Hepatocyte (in vitro differentiated cells): ENCODE data around the gene EPAS1. TPM values are rescaled to one million over a fixed set of nuclear protein-coding genes. Genes with fewer than 3 reads are reported as not detected.

Source experiments
- DNase-seq: peaks from one replicate; pipeline ENCODE4 v3.0.0-alpha.2; 2016; ENCODE audit warnings: low spot score
- H2AFZ ChIP-seq: fragments of 200-600 bp; sonication (generic); 2 replicates; pipeline ENCODE4 v1.6.0; 2016; ENCODE audit warnings: antibody characterized with exemption, mild to moderate bottlenecking
- H3K27ac ChIP-seq: fragments of 200-600 bp; sonication (generic); 2 replicates; pipeline ENCODE4 v1.5.1; 2016; ENCODE audit warnings: mild to moderate bottlenecking
- H3K27me3 ChIP-seq: fragments of 200-600 bp; sonication (generic); 2 replicates; pipeline ENCODE4 v1.6.1; 2016
- H3K36me3 ChIP-seq: fragments of 200-600 bp; sonication (generic); replicated peaks from 2 replicates; pipeline ENCODE4 v1.5.1; 2016; ENCODE audit warnings: low read depth; ENCODE audit not compliant: insufficient read depth
- H3K4me1 ChIP-seq: fragments of 200-600 bp; sonication (generic); 2 replicates; pipeline ENCODE4 v1.5.1; 2016; ENCODE audit warnings: mild to moderate bottlenecking, moderate library complexity; ENCODE audit not compliant: insufficient read depth
- H3K4me2 ChIP-seq: fragments of 200-600 bp; sonication (generic); 2 replicates; pipeline ENCODE4 v1.6.0; 2016
- H3K4me3 ChIP-seq: fragments of 200-600 bp; sonication (generic); 2 replicates; pipeline ENCODE4 v1.5.1; 2016; ENCODE audit warnings: mild to moderate bottlenecking
- H3K79me2 ChIP-seq: fragments of 200-600 bp; sonication (generic); 2 replicates; pipeline ENCODE4 v1.6.0; 2017; ENCODE audit warnings: mild to moderate bottlenecking
- H3K9me2 ChIP-seq: fragments of 200-600 bp; sonication (generic); replicated peaks from 2 replicates; pipeline ENCODE4 v1.6.0; 2017; ENCODE audit warnings: mild to moderate bottlenecking; ENCODE audit not compliant: insufficient read depth
- H3K9me3 ChIP-seq: fragments of 200-600 bp; sonication (generic); 2 replicates; pipeline ENCODE4 v1.5.1; 2016; ENCODE audit warnings: low read depth, mild to moderate bottlenecking
- H4K20me1 ChIP-seq: fragments of 200-600 bp; sonication (generic); 2 replicates; pipeline ENCODE4 v1.6.0; 2016; ENCODE audit warnings: mild to moderate bottlenecking; ENCODE audit not compliant: insufficient read depth, poor library complexity, severe bottlenecking
- EZH2 ChIP-seq: fragments of 200-600 bp; sonication (generic); IDR thresholded peaks from 2 replicates; pipeline ENCODE4 v1.6.1; 2016; ENCODE audit warnings: antibody characterized with exemption, mild to moderate bottlenecking, borderline replicate concordance
- EZH2phosphoT487 ChIP-seq: fragments of 200-600 bp; sonication (generic); IDR thresholded peaks from one replicate; pipeline ENCODE4 v1.6.1; 2018; ENCODE audit warnings: antibody characterized with exemption, mild to moderate bottlenecking, low read depth, moderate library complexity; ENCODE audit not compliant: unreplicated experiment, severe bottlenecking
- WGBS: methylation state at CpG from one replicate; pipeline ENCODE4 v1.1.6; 2016; ENCODE audit warnings: low lambda C conversion rate; ENCODE audit errors: missing lambda C conversion rate; 5-methylcytosine and 5-hydroxymethylcytosine counted together
- polyA plus RNA-seq: library from polyadenylated mRNA; unstranded; fragments of >200 nt; fragmentation: Nextera tagmentation; extraction: Ambion mirVana; gene quantifications from 2 replicates; pipeline ENCODE4 v1.2.1, GENCODE V29; 2016
- total RNA-seq: library from RNA; depleted of rRNA; stranded (reverse); fragments of >200 nt; gene quantifications from 2 replicates; pipeline ENCODE4 v1.2.3, GENCODE V29; 2014
- TF ChIP-seq, protein P1 (sequence below): fragments of 200-600 bp; sonication (generic); IDR thresholded peaks from 2 replicates; pipeline ENCODE4 v1.5.1; 2016; ENCODE audit warnings: antibody characterized with exemption, mild to moderate bottlenecking; ENCODE audit not compliant: poor library complexity

The EPAS1 gene
- total and polyA plus RNA-seq, 2 experiments from 2014 or later = 112 to 115 TPM

DNA sequence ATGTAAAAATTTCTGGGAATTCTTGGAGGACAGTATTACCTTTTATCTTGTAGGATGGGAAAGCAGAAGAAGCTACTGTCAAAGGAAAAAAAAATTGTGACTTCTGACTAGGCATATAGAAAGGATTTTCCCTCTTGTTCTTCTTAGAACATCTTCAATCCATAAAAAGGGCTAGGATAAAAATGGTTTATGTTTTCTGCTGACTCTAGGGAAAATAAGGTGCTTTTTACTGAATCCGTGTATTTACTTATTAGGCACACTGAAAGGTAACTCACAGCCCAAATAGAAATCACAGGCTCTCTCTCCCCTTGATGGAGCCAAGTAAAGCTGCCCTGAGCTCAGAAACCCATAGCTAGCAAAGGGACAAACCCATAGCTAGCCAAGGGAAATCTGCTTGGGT is 74.6 kb downstream of the EPAS1 start:
- Histone ChIP-seq H3K9me3 (no peaks in the 10 kb centered on the region), H4K20me1 (no peaks in the 10 kb centered on the region), H3K36me3 (no peaks in the 10 kb centered on the region), H3K27me3 (no peaks in the 10 kb centered on the region), H3K4me3 (no peak overlapping the region), H3K9me2 (no peaks in the 10 kb centered on the region), H3K4me2 (no peak overlapping the region), H3K27ac (no peak overlapping the region), H3K4me1 (no peaks in the 10 kb centered on the region), H2AFZ (no peak overlapping the region), H3K79me2 (no peaks in the 10 kb centered on the region)
- 70% methylated on average over 1 of the region's 1 CpG for WGBS
- TF ChIP-seq, protein P1, sequence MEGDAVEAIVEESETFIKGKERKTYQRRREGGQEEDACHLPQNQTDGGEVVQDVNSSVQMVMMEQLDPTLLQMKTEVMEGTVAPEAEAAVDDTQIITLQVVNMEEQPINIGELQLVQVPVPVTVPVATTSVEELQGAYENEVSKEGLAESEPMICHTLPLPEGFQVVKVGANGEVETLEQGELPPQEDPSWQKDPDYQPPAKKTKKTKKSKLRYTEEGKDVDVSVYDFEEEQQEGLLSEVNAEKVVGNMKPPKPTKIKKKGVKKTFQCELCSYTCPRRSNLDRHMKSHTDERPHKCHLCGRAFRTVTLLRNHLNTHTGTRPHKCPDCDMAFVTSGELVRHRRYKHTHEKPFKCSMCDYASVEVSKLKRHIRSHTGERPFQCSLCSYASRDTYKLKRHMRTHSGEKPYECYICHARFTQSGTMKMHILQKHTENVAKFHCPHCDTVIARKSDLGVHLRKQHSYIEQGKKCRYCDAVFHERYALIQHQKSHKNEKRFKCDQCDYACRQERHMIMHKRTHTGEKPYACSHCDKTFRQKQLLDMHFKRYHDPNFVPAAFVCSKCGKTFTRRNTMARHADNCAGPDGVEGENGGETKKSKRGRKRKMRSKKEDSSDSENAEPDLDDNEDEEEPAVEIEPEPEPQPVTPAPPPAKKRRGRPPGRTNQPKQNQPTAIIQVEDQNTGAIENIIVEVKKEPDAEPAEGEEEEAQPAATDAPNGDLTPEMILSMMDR = no peak
- TF ChIP-seq EZH2 (no peak), EZH2phosphoT487 (no peak)
- DNase-seq = no peak

DNA sequence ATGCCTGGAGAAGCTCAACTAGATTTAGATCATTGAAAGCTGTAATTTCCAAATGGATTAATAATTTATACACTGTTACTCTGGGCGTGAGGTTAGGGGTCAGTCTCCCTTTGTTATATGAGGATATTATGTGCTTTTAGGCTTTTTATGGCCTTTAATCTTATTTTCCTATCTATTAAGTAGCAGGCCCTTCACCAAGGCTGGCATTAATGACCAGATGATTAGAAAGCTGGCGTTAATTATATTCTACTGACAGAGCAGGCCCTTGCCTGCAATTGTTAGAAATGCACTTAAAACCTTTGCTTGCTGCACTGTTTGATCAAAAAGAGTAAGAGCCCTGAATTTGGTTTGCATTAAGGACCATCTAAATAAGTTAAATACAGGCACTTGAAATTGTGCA is 75.3 kb downstream of the EPAS1 start:
- H3K4me2 ChIP-seq = no peak overlapping the region
- no peak for DNase-seq
- no peak overlapping the region for H3K27ac ChIP-seq
- no peaks in the 10 kb centered on the region for H3K36me3 ChIP-seq
- H2AFZ ChIP-seq = no peak overlapping the region
- H4K20me1 ChIP-seq = no peaks in the 10 kb centered on the region
- no peaks in the 10 kb centered on the region for H3K9me3 ChIP-seq
- no peaks in the 10 kb centered on the region for H3K9me2 ChIP-seq
- H3K4me3 ChIP-seq = no peak overlapping the region
- 84% methylated on average over 2 of the region's 2 CpGs for WGBS
- H3K4me1 ChIP-seq = no peaks in the 10 kb centered on the region
- TF ChIP-seq, protein P1 = no peak
- TF ChIP-seq EZH2phosphoT487 (no peak), EZH2 (no peak)
- H3K27me3 ChIP-seq = no peaks in the 10 kb centered on the region
- no peaks in the 10 kb centered on the region for H3K79me2 ChIP-seq

DNA sequence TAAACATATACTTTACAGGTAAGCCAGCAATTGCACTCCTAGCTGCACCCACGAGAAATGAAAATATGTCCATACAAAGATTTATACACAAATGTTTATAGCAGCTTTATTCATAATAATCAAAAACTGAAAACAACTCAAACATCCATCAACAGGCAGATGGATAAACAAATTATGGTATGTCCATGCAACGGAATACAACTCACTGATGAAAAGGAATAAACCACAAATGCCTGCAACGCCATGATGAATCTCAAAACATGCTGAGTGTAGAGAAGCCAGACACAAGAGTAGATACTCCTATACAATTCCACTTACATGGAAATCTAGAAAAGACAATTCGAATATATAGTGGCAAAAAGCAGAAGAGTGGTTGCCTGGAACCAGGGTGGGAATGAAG is 76.0 kb downstream of the EPAS1 start:
- Histone ChIP-seq H3K9me3 (no peaks in the 10 kb centered on the region), H4K20me1 (no peaks in the 10 kb centered on the region), H3K4me3 (no peak overlapping the region), H2AFZ (no peak overlapping the region), H3K27ac (no peak overlapping the region), H3K4me2 (no peak overlapping the region), H3K9me2 (no peaks in the 10 kb centered on the region), H3K79me2 (no peaks in the 10 kb centered on the region), H3K4me1 (peaks cover 1% of the 10 kb centered on the region), H3K36me3 (no peaks in the 10 kb centered on the region), H3K27me3 (no peaks in the 10 kb centered on the region)
- TF ChIP-seq EZH2phosphoT487 (no peak), EZH2 (no peak)
- TF ChIP-seq, protein P1 = no peak
- DNase-seq = no peak
- WGBS = 98% methylated on average over 4 of the region's 4 CpGs

DNA sequence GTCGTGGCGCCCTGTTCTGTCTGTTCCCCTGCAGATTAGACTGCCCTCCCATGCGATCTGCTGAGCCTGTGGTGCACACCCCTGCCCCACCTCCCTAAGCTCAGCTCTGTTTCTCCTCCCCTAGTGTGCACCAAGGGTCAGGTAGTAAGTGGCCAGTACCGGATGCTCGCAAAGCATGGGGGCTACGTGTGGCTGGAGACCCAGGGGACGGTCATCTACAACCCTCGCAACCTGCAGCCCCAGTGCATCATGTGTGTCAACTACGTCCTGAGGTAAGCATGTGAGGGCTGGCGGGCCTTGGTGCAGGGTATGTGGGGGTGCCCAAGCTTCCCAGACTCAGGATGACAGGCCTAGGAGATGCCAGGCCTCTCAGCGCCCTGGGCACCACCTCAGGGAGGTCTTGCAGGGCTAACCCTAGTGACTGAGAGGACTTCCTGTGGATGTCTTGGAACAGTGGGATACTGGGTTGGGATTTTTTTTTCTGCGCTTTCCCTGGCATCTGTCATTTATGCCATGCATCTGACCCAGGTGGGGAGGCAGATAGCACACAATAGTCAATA is 78.4 kb downstream of the EPAS1 start:
- Histone ChIP-seq H2AFZ (no peak overlapping the region), H3K9me3 (no peaks in the 10 kb centered on the region), H3K36me3 (no peaks in the 10 kb centered on the region), H3K27ac (no peak overlapping the region), H4K20me1 (no peaks in the 10 kb centered on the region), H3K9me2 (no peaks in the 10 kb centered on the region), H3K4me2 (no peak overlapping the region), H3K4me3 (no peak overlapping the region), H3K4me1 (peaks cover 9% of the 10 kb centered on the region), H3K27me3 (no peaks in the 10 kb centered on the region), H3K79me2 (no peaks in the 10 kb centered on the region)
- no peak for TF ChIP-seq EZH2
- TF ChIP-seq EZH2phosphoT487 = no peak
- TF ChIP-seq, protein P1 = no peak
- no peak for DNase-seq
- WGBS = 98% methylated on average over 12 of the region's 12 CpGs
